Jurkat, Clone E6-1 (cell line): ENCODE measurements around the gene PLPP4.

Experiments
- DNase-seq: peaks from one replicate; pipeline ENCODE4 v3.0.0-alpha.2; 2011; ENCODE audit warnings: low read depth, low spot score
- H3K4me3 ChIP-seq: 2 replicates; pipeline ENCODE4 v1.5.1; 2011; ENCODE audit warnings: mild to moderate bottlenecking, low read length, control low read depth, moderate library complexity

PLPP4 gene

DNA sequence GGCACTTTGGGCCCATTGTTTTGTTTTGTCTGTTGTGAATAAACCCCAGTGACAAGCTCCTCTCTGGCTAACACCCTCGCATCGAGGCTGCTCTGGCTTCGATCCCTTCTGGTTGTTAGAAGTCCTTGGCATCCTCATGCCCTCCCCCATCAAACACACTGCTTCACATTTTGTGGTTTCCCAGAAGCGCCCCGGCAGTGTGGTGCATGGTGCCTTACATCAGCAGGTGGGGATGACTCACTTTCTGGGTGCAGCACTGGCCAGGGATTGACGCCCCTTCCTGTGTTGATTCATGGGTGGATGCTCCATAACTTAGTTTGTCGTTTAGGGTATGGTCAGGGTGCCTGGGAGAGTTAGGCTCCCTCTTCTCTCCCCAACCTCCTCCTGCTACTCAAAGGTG lies 51.4 kb downstream of the PLPP4 start:
- H3K4me3 ChIP-seq: no peak overlapping the region
- peak; percentile 36 for DNase-seq

DNA sequence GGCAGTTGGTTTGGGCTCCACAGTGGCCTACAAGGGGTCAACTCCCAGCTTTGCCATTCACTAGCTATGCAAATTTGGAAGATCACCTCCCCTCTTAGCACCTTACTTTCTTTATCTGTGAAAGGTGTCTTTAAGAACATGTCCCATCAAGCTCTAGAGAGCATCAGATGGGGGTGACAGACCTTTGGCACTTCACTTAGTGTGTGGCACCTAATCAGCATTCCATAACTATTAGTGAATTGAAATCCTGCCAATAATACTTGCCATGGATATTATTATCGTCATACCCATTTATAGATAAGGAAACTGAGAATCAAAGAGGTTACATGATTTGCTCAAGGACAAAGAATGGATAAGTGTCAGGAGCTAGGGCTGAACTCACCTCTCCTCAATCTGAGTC lies 51.9 kb downstream of the PLPP4 start:
- DNase-seq: no peak
- H3K4me3 ChIP-seq: no peak overlapping the region

DNA sequence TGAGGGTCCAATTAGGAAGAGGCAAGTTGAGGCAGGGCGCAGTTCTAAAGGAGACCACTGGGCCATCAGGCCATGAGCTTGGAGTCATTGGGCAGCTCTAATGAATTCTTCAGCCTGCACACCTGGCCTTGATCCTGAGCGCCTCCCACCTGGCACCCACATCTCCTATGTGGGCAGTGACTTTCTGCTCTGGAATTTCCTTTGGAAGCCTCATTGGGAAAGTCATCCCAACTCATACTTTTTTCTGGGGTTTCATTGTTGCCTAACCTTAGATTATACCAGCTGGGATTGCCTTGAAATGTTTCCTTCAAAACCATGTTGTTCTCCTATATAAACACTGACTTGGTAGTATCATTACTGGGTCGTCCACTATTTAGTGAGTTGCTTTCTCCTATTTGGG lies 54.1 kb downstream of the PLPP4 start:
- H3K4me3 ChIP-seq: no peak overlapping the region
- no peak for DNase-seq

DNA sequence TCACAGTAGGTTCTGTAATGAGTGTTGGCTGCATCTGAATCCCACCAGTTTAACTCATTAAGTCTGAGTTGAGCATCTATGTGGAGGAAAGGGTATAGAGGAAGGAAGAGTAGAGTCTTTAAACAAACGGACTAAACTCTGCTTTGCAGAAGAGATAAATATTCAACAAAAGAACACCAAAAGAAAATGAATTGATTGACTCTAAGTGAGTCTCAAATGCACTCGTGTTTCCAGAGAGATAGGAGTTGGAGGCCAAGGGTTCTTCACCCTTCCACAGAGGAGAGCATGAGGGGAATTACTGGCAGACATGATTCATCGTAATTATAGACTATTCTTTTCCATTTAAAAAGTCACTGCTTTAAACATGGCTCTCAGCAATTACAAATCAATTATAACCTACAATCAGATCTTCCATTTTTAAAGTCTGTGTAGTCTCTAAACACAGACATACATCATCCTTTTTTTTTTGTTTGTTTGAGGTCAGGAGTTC lies 56.3 kb downstream of the PLPP4 start:
- no peak overlapping the region for H3K4me3 ChIP-seq
- DNase-seq: no peak

DNA sequence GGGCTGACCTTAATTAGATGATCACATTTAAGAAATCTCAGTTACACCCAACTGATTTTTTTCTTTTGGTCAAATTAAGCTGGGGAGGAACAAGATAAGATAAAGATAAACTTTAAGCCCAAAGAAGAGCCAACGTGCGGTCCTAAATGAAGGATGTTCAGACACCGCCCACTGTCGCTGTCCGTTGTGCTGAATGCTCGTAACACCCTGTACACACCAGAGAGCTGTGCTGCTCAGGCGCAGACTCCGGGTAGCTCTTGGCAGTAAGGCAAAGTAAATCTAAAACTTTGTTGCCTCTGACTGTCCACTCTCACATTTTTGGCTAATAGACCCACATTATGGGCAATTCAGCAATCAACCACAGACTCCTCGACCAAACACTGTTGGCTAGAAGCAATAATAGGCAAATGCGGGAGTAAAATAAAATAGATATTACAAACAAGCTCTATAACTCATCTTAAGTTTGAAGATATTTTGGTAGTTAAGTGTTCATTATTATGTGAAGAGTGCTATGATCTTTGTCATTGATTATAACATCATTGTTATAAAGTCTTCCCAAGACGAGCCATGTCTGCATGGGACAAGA lies 57.1 kb downstream of the PLPP4 start:
- peak; percentile 55 for DNase-seq
- H3K4me3 ChIP-seq: no peak overlapping the region

DNA sequence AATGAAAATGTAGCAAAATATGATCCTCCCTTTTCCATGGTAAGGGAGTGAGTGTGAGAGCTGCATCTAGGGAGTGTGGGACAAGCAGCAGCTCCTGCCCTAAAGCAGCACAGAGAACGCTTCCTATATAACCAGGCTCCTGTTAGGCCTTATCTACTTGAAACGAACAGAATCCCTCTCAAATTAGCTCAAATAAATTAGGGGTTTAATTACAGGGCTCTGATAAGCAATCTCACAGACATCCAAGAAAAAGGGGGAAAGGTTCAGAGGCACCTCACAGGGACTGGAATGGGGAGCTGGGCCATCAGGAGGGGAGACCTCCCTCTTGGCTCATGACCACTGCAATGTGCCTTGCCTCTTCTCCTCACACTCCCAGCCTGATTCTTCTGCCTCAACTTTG lies 57.9 kb downstream of the PLPP4 start:
- H3K4me3 ChIP-seq: no peak overlapping the region
- no peak for DNase-seq

DNA sequence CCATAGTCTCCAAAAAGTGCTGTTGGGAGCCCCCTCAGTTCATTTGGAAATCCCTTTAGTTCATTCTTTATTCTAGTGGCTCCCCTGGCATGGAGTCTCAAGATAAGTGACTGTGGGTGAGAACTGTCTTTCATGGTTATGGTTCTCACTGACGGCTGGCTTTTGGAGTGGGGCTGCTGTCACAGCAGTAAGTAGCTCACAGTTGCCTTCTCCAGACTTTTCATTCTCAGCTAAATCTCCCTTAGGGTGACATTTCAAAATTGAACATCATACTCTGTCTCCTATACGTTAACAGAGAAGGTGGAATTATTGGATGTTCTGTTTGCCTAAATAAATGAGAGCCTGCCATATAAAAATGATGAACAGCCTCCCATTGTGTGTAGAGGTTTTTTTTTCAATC lies 58.7 kb downstream of the PLPP4 start:
- no peak overlapping the region for H3K4me3 ChIP-seq
- no peak for DNase-seq

DNA sequence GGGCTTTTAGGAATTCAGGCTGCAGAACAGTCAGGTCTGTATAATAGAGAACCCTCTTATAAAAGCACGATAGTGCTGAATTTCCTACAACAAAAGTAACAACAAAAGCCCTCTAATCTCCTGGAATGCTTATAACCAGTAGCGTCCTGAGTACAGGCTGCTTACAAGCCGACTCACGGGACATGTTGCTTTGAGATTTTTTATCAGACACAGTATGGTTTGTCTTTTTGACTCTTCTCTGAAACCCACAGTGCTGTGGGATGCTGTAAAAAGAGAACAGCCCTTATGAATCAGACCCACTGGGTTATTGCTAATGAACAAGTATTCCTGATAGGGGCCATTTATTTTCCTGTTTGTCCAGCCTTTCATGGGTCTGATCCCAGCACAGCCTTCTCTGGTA lies 59.4 kb downstream of the PLPP4 start:
- no peak for DNase-seq
- no peak overlapping the region for H3K4me3 ChIP-seq

DNA sequence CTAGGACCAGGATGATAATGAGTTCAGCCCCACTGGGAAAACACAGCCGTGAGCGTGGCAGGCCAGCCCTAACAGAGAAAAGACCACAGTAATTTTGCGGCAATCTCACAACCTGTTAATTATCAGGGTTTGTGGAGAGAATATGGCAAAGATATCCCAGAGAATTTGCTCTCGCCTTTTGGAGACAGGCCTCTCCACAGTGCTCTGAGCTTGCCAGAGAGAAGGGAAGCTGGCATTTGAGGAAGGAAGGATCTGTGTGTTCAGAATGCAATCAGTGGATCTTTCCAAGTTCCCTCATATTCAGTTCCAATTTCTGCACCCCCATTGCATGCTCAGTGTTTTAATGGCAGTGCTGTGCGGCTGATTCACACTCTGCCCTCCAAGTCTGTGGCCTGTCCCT lies 60.2 kb downstream of the PLPP4 start:
- DNase-seq: no peak
- no peak overlapping the region for H3K4me3 ChIP-seq

DNA sequence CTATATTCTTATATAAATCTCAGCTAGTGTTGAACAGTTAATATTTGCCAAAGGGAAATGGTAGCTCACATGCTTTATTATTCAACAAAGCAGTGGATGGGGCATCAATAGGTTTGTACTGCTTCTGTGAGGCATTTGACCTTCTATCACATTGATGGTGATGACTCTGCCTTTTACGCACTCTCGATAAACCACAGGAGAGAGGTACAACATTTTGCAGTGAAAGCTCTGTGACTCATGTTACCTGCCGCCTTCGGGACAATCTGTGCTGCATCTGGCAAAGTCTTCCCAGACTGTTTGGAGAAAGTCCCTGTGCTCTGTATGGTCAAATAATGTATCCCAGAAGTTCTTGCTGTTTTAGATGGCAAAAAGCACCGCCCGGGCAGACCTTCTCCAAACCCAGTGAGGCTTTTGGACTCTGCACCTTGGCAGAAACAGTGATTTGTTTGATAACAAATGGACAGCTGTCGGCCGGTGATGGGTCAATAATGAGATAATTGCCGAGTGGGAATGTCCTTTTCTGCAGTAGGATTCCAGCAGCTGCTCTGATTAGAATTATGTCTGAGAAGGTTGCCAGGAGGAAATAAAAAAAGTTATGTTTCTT lies 61.0 kb downstream of the PLPP4 start:
- H3K4me3 ChIP-seq: no peak overlapping the region
- DNase-seq: no peak

DNA sequence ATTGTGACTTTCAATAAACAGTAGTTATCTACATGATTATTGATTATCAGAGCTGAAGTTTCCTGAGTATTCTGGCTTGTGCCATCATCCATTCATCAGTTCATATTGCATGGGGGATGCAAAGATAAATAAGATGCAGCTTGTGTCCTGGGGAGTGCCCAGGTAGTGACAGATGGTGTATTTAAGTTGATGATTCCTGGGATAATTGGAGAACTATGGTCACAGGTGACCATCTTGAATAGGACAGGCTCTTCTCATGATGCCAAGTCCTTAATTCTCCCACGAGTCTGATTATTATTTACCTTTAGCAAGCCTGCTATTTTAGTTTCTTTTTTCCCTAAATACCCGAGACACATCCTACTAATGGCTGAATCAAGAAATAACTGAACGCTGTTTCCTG lies 64.9 kb downstream of the PLPP4 start:
- no peak for DNase-seq
- H3K4me3 ChIP-seq: no peak overlapping the region

DNA sequence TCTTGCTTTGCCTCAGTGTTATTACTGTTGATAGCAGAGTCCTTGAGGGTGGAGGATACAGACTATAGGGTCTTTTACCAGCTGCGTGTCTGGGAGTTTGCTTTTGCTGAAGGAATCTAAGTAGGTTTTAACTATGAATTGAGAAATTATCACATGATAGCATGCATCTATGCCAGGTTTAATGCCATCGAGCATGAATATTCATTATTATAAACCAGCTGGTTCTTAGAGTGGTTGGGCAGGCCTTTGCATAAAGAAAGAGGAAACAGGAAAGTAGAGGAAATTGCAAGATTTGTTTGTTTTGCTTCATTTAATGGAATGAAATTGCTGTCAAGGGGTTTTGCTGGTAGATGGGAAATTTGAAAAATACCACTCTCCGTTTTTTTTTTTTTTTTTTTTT lies 70.7 kb downstream of the PLPP4 start:
- no peak overlapping the region for H3K4me3 ChIP-seq
- no peak for DNase-seq

DNA sequence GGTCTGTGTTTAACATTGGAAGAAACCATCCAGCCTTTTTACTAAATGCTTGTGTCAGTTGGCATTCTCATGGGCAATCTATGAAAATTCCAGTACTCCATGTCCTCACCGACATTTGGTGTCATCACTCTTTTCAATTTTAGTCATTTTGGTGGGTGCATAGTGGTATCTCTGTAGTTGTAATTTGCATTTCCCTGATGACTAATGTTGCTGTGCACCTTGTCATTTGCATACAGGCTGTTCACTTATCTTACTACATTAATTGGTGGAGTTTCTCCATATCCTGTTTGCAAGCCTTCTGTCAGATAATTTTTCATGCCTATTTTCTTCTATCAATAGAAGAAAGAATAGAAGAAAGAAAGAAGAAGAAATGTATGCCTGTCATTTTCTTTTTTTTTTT lies 73.7 kb downstream of the PLPP4 start:
- no peak for DNase-seq
- H3K4me3 ChIP-seq: no peak overlapping the region

DNA sequence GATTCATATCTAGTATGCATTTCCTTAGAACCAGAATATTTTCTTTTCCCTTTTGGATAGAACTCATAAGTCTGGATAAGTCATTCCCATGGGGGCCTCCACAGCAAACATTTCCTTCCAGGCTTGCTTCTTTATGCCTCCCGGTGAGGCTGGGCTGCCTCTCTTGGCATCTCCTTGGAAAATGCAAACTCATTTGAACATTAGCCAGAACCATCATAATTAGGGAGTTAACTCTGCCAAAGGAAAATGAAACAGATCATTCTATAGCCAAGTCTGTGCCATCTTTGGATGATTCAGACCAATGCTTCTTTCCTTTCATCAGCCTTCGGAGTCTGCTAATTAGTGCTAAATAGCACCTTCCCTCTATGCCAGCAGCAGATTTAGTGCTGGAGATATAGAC lies 81.1 kb downstream of the PLPP4 start:
- no peak overlapping the region for H3K4me3 ChIP-seq

DNA sequence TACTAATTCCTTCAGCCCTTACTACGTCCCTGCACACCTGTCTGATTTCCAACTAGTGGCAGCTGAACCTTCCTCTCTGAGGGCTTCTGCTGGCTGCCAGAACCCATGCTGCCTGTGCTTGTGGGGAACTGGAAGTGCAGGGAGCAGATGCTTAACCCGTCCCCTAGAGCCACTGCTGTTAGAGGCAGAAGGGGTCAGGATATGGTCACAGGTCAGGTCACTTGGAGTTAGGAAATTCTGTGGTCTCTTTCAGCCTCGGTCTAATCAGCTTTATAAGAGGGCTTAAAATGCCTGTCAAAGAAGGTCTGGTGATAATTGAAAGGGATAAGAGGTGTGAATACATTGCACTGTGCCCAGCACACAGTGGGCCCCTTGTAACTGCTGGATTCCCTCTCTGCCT lies 82.0 kb downstream of the PLPP4 start:
- no peak overlapping the region for H3K4me3 ChIP-seq
- no peak for DNase-seq

More for the DNA sequence above, 81.1 kb downstream of the PLPP4 start:
- DNase-seq: no peak

DNA sequence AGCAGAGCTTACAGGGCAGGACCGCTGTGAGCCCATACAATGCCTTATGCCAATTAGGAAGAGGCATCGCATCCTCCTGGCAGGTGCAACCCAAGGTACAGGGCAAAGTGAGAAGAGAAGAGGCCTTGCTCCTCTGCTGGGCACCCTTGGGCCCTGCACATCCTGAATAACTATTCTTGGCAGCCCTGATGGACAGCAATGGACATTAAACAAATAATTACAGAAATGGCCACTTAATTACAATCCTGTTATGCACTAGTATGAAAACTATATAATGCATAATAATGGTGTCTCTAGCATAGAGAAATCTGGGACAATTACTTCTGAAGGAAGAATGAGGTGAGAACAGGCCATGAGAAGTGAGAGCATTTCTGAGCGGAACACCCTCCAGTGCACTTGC lies 83.5 kb downstream of the PLPP4 start:
- DNase-seq: no peak
- no peak overlapping the region for H3K4me3 ChIP-seq

DNA sequence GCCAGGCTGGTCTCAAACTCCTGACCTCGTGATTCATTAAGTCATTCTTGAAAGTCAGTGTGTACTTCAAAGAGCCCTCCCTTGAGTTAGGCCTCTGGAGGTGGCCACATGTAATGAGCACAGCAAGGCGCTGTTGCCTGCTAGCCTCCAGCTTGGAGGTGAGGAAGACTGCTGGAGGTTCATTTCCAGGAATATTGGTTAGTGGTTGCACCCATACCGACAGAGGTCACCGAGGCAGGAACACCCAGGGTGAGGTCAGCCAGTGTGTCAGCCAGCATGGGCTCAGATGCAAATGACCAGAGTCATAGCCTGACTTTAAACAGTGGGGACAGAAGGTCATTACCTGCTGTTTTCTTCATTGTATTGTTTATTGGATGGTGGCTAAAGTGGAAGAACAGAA lies 85.0 kb downstream of the PLPP4 start:
- DNase-seq: no peak

DNA sequence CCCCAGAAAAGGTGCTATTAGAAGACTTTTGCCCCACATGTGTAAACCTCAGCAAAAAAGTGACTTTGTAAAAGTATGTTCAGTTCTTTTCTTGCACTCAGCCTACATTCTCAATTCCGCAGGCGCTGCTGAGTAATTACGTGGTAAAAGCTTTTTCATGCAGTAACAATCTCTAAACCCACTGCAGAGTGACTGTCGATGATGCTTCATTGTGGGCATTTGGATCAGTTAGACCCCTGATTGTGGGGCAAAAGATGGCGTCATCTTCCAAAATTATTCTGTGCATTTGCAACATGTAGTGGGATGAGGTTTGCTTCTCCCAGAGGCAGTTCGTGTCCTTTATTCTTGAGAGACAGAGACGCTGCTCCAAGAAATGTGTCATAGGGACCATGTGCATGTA lies 85.6 kb downstream of the PLPP4 start:
- H3K4me3 ChIP-seq: no peak overlapping the region
- DNase-seq: no peak

More for the DNA sequence above, 85.0 kb downstream of the PLPP4 start:
- H3K4me3 ChIP-seq: no peak overlapping the region

DNA sequence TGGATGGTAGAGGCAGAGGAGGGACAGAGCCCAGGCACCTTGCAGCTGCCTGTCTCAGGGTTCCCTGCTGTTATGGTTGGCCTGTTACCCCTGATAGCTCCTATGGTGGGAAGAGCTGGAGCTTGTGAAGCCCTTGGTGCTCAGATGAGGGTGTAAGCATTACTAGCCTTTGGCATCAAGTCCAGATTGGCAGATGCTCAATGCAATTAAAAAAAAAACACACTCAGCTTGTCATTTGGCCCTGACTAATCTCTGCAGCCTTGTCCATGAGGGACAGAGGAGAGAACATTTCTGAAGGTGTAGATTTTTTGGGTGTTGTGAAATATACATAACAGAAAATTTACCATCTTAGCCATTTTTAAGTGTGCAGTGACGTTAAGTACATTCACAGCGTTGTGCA lies 86.3 kb downstream of the PLPP4 start:
- no peak for DNase-seq
- no peak overlapping the region for H3K4me3 ChIP-seq

DNA sequence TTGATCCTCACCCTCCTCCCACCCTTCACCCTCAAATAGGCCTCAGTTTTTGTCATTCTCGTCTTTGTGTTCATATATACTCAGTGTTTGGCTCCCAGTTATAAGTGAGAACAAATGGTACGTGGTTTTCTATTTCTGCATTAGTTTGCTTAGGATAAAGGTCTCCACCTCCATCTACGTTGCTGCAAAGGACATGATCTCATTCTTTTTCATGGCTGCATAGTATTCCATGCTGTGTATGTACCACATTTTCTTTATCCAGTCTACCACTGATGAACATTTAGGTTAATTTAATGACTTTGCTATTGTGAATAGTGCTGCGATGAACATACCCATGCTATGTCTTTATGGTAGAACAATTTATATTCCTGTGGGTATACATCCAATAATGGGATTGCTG lies 91.2 kb downstream of the PLPP4 start:
- no peak overlapping the region for H3K4me3 ChIP-seq
- no peak for DNase-seq

DNA sequence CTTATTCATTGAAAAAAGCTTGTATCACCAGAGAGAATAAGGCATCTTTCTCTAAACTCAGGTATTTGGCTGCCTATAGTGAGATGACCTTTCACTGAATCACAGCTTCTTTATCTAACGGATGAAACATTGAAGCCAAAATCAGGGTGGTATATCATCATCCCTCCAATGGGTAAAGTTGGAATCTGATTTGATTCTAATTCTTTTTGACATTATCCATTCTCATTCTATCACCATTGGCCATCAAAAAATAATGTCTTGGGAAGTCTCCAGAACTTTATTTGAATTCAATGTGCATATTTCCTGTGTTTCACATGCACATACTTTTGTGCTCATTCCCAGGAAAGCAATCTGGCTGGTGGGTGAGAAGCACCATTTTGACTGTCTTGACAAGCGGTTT lies 95.2 kb downstream of the PLPP4 start:
- no peak overlapping the region for H3K4me3 ChIP-seq
- DNase-seq: no peak
